ENCODE measurements around the gene EGFL8. TPM values are rescaled to one million over a fixed set of nuclear protein-coding genes. Genes with fewer than 3 reads are reported as not detected.

Gene EGFL8
- total and polyA plus RNA-seq, 9 of the 15 experiments (the other 6 are each of a cell fraction or from before 2014, with no cell fraction given): 2.2 to 47.4 (median 14.2) TPM

GRCh38 chr6:32153564-32154513 lies 10.6 kb upstream of the EGFL8 start, which contains the start of gene PPT2 (continued):
- TF ChIP-seq ZNF41 (CRISPR knock-in tag; conservative IDR thresholded peaks at IDR 0.05) (no peak), PHF21A (IDR thresholded peaks at IDR 0.05; ENCODE audit: borderline replicate concordance, low read depth) (no peak), RBM15 (IDR thresholded peaks at IDR 0.05; ENCODE audit: insufficient read depth, low read length) (no peak), CBFA2T2 (conservative IDR thresholded peaks at IDR 0.05) (no peak), KLF6 (CRISPR knock-in tag; IDR thresholded peaks at IDR 0.05; ENCODE audit: borderline replicate concordance) (no peak), ELK1 (CRISPR knock-in tag; IDR thresholded peaks at IDR 0.05) (no peak), ZNF12 (CRISPR knock-in tag; IDR thresholded peaks at IDR 0.05) (peak; percentile 10; the same call in 1 of the 2 replicates), MTA1 (IDR thresholded peaks at IDR 0.05; ENCODE audit: borderline replicate concordance) (peak; percentile 98), MIER1 (IDR thresholded peaks at IDR 0.05; ENCODE audit: low read depth) (0 out of 2 replicates have a peak, but pooled peaks have one; percentile 19), MYBL2 (IDR thresholded peaks at IDR 0.05; ENCODE audit: low read depth) (no peak), MYBL2 (CRISPR knock-in tag; IDR thresholded peaks at IDR 0.05; ENCODE audit: borderline replicate concordance) (no peak), ZNF311 (CRISPR knock-in tag; IDR thresholded peaks at IDR 0.05) (no peak), ZNF79 (CRISPR knock-in tag; IDR thresholded peaks at IDR 0.05; ENCODE audit: low read depth) (peak; percentile 28; the same call in 1 of the 2 replicates), NCOA2 (IDR thresholded peaks at IDR 0.05; ENCODE audit: partially characterized antibody in 2 of 2) (no peak), ZNF507 (tag; conservative IDR thresholded peaks at IDR 0.05) (no peak), BMI1 (IDR thresholded peaks at IDR 0.05; ENCODE audit: low read length) (no peak), ZNF740 (CRISPR knock-in tag; IDR thresholded peaks at IDR 0.05) (peak; percentile 94), ZNF740 (tag; IDR thresholded peaks at IDR 0.05) (no peak), PHF8 (IDR thresholded peaks at IDR 0.05; ENCODE audit: borderline replicate concordance, low read length) (peak; percentile 59; the same call in 1 of the 2 replicates), C11orf30 (IDR thresholded peaks at IDR 0.05; ENCODE audit: low read depth) (peak; percentile 90), CEBPB (tag; IDR thresholded peaks at IDR 0.05) (0 out of 2 replicates have a peak, but pooled peaks have one; percentile 32), SAFB (IDR thresholded peaks at IDR 0.05; ENCODE audit: borderline replicate concordance, low read depth, low read length) (no peak; the same call in 1 of the 2 replicates), ZBTB5 (IDR thresholded peaks at IDR 0.05) (no peak), EWSR1 (IDR thresholded peaks at IDR 0.05; ENCODE audit: borderline replicate concordance, low read depth, partially characterized antibody) (no peak), PCBP1 (IDR thresholded peaks at IDR 0.05; ENCODE audit: low read depth, low read length, poor library complexity, severe bottlenecking) (no peak)

Data from K562 (cell line).